Fibroblast of the aortic adventitia (primary cell): ENCODE data around the gene THBS1. TPM values are rescaled to one million over a fixed set of nuclear protein-coding genes. Genes with fewer than 3 reads are reported as not detected.

Experiments used
- DNase-seq: peaks from one replicate; pipeline ENCODE4 v3.0.0-alpha.2; 2010; ENCODE audit warnings: low read depth
- H3K4me3 ChIP-seq: 2 replicates; pipeline ENCODE4 v1.5.1; 2011; ENCODE audit warnings: low read depth, mild to moderate bottlenecking, control low read depth, low read length, moderate library complexity
- total RNA-seq: library from RNA; depleted of rRNA; stranded (reverse); fragments of >200 nt; gene quantifications from 2 replicates; pipeline ENCODE4 v1.2.3, GENCODE V29; 2012; ENCODE audit warnings: low replicate concordance
- TF ChIP-seq, protein P1 (sequence below): IDR thresholded peaks from 2 replicates; pipeline ENCODE4 v1.5.1; 2011; ENCODE audit warnings: mild to moderate bottlenecking, low read length, control low read depth, inconsistent platforms; ENCODE audit not compliant: insufficient read depth

The THBS1 gene
- total RNA-seq, 1 donor, result 141 TPM

DNA sequence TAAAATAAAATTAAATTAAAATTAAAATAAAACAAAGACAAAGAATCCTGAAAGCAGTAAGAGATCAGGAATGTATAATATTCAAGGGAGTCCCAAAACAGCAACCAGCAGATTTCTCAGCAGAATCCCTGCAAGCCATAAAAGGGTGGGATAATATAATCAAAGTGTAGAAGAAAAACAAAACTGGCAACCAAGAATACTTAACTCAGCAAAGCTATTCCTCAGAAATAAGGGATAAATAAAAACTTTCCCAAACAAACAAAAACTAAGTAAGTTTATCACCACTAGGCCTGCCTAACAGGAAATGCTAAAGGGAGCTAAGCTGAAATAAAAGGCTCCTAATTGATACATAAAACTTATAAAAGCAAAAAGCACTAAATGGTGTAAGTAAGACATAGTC is 29.8 kb downstream of the THBS1 start:
- H3K4me3 ChIP-seq, result no peak overlapping the region
- no peak for DNase-seq
- TF ChIP-seq, protein P1, sequence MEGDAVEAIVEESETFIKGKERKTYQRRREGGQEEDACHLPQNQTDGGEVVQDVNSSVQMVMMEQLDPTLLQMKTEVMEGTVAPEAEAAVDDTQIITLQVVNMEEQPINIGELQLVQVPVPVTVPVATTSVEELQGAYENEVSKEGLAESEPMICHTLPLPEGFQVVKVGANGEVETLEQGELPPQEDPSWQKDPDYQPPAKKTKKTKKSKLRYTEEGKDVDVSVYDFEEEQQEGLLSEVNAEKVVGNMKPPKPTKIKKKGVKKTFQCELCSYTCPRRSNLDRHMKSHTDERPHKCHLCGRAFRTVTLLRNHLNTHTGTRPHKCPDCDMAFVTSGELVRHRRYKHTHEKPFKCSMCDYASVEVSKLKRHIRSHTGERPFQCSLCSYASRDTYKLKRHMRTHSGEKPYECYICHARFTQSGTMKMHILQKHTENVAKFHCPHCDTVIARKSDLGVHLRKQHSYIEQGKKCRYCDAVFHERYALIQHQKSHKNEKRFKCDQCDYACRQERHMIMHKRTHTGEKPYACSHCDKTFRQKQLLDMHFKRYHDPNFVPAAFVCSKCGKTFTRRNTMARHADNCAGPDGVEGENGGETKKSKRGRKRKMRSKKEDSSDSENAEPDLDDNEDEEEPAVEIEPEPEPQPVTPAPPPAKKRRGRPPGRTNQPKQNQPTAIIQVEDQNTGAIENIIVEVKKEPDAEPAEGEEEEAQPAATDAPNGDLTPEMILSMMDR, result no peak

- H3K4me3 ChIP-seq, result no peak overlapping the region
- DNase-seq, result no peak
- TF ChIP-seq, protein P1, result no peak
Observed at GRCh38 chr15:39613271-39613670, 32.4 kb downstream of the THBS1 start.

DNA sequence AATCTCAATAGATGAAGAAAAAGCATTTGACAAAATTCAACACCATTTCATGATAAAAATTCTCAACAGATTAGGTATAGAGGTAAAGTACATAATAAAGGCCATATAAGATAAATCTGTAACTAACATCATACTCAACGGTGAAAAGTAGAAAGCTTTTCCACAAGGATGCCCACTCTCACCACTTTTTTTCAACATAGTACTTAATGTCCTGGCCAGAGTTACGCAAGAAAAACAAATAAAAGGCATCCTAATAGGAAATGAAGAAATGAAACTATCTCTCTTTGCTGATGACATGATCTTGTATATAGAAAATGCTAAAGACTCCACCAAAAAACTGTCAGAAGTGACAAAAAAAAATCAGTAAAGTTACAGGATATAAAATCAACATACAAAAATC is 33.0 kb downstream of the THBS1 start:
- no peak overlapping the region for H3K4me3 ChIP-seq
- no peak for DNase-seq
- TF ChIP-seq, protein P1, result no peak

GRCh38 chr15:39616731-39617455 is 36.0 kb downstream of the THBS1 start:
- TF ChIP-seq, protein P1, result no peak
- no peak overlapping the region for H3K4me3 ChIP-seq
- no peak for DNase-seq

DNA sequence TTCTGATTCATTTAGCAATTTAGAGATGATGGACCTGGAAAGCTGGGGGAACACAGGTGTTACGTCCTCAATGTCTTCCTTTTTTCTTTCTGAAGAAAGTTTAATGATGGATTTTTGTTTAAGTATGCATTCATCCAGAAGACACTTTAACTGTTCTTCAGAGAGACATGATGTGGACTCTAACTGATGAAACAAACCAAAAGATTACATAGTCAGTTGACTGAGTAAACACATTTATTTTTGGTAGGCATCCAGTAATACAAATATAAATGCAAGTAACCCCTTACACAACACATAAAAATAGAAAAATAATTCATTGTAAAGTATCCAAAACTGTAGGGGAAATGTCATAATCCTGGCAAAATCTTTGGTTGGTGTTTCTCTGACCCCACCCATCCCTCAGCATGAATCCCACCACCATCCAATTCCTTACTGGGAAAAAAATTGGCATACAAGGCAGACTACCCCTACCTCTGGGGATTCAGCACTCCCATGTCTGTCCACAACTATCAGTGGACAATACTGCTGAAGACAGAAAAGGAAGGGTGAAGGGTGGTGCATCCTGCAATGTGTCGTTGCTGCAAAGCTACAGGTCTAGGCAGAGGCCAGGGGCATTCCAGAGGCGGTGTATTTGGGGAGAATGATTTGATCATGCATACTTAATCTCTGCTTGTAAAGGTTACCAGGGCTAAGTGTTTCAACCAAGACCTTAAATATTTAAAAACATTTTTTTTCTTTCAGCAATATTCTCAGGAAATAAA is 37.4 kb downstream of the THBS1 start:
- H3K4me3 ChIP-seq, result no peak overlapping the region
- TF ChIP-seq, protein P1, result no peak
- DNase-seq, result peak; percentile 33

DNA sequence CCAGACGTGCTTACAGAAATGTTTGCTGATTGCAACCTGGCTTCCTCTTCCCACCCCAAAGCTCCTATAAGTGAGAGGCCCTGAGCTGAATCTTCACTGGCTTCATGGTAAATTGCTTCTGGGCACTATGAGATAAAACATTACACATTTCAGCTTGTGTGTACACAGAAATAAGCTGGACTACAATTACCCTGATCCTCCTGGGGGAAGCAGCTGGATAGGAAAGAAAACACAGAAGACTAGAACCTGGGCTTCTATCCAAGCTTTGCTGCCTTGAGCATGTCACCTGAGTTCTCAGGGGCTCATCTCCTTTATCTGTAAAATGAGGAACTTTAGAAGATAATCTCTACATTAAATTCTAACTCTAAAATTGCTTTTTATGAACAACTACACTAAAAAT is 40.3 kb downstream of the THBS1 start:
- TF ChIP-seq, protein P1, result no peak

More for the DNA sequence above, 40.3 kb downstream of the THBS1 start:
- H3K4me3 ChIP-seq, result no peak overlapping the region
- no peak for DNase-seq
